ENCODE measurements around the gene ZNF534. TPM values are rescaled to one million over a fixed set of nuclear protein-coding genes. Genes with fewer than 3 reads are reported as not detected.
A peak's percentile ranks its signal among the peaks of the same experiment; 100 is the strongest.
"Not testable (repeated sequence)": the region's sequence is repeated elsewhere in the genome, so short reads cannot be mapped to it uniquely, and the experiment has no call there.

The ZNF534 gene
- total RNA-seq, 4 donors from 2014 or later: 0.28 TPM; not detected in 3

DNA sequence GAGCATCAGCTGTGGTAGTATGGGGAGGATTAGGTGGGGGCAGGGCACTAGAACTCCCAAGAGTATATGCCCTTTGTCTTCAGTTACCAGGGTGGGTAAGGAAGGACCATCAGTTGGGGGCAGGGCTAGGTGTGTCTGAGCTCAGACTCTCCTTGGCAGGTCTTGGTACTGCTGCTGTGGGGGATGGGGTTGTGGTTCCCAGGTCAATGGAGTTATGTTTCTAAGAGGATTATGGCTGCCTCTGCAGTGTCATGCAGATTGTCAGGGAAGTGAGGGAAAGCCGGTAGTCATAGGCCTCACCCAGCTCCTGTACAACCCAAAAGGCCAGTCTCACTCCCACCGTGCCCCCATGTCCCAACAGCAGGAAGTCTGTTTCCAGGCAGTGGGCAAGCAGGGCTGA is 15.6 kb downstream of the ZNF534 start:
- no peak for DNase-seq (ENCODE audit: low spot score)
- TF ChIP-seq, protein P1, sequence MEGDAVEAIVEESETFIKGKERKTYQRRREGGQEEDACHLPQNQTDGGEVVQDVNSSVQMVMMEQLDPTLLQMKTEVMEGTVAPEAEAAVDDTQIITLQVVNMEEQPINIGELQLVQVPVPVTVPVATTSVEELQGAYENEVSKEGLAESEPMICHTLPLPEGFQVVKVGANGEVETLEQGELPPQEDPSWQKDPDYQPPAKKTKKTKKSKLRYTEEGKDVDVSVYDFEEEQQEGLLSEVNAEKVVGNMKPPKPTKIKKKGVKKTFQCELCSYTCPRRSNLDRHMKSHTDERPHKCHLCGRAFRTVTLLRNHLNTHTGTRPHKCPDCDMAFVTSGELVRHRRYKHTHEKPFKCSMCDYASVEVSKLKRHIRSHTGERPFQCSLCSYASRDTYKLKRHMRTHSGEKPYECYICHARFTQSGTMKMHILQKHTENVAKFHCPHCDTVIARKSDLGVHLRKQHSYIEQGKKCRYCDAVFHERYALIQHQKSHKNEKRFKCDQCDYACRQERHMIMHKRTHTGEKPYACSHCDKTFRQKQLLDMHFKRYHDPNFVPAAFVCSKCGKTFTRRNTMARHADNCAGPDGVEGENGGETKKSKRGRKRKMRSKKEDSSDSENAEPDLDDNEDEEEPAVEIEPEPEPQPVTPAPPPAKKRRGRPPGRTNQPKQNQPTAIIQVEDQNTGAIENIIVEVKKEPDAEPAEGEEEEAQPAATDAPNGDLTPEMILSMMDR (IDR thresholded peaks at IDR 0.05): no peak
- ATAC-seq (ENCODE audit: low FRiP score): no peak

DNA sequence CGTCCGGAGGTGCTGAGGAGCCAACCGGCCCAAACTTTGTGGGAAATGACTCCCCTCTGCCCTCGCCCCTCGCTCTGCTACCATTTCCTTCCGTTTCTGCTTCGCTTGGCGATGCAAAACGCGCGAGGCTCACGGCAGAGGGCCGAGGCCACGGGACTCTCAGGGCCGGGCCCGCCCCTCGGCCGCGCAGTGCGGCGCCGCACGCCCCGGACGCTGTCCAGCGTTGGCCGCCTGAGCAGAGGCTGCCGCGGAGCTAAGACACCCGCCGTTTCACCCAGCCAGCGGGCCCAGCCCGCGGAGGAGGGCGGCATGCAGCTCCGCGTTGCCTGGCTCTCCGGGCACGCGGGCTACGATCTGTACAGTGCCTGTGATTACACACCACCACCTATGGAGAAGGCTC is 22.3 kb downstream of the ZNF534 start:
- TF ChIP-seq, protein P1 (IDR thresholded peaks at IDR 0.05): no peak
- DNase-seq (ENCODE audit: low spot score): no peak
- no peak for ATAC-seq (ENCODE audit: low FRiP score)

DNA sequence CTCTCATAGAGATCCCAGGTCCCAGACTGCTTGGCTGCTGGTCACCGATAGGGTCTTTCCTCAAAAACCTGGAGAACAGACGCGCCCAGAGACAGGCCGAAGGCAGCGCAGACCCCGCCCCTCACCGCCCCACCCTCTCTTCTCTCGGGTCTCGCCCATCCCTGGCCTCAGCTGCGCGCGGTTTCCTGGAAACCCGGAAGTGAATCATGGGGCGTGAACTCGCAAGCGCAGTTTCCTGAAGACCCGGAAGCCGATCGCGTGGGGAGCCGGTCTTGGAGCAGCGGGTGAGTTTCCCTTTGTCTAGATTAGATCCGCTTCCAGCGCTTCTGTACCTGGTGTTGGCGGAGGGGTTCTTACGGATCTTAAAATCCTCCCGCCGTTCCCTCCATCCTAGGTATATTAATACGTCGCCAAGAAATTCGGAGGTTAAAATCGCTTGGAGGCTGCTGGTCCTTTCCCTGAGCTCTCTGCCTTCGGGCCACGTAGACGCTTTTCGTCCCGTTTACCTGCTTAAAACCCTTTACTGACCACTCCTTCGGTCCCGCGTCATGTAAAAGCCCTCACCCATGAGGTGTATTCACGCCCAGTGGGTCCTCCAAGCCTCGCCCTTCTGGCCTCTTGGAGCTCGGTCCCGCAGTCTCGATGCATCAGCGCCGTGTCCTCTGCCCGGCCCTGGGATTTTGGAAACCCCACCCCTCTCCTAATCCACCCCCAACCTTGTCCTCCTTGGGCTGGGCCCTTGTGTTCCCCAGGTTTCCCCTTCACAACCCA is 24.6 kb downstream of the ZNF534 start, which contains the start of gene ZNF578:
Gene ZNF578 (plus strand): TSS at position 230 of the 771 bp plus-strand sequence. CDS start 48,293 bp downstream, outside the sequence.
- peak; percentile 73 for ATAC-seq (ENCODE audit: low FRiP score)
- DNase-seq (ENCODE audit: low spot score): peak; percentile 35
- TF ChIP-seq, protein P1 (IDR thresholded peaks at IDR 0.05): no peak

DNA sequence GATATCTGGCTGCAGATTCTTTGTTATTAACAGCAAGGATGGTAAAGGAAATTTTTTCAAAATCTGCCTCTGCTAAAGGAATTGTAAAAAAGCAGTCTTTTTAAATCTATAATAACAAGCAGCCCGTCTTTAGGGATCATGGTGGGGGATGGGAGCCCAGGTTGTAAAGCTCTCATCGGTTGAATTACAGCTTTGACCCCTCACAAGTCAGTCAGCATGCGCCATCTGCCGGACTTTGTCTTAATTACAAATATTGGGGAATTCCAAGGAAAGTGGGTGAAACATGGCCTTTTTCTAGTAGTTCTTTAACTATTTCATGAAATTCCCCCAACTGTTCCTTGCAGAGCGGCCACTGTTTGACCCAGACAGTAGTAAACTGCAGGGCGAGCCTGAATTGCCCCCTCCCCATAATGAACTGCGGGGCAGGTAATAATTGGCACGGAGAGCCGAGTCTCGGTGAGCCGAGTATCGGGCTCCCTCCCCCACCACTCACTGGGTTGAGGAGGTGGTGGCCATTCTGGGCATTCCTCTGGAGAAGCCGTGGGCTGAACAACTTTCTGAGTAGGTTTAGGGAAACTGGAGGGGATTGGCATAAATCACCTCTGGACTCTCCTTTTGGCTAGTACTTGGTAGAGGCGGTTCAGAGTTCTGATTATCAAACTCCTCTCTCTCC is 36.0 kb downstream of the ZNF534 start:
- ATAC-seq (ENCODE audit: low FRiP score): no peak
- TF ChIP-seq, protein P1 (IDR thresholded peaks at IDR 0.05): no peak
- no peak for DNase-seq (ENCODE audit: low spot score)

DNA sequence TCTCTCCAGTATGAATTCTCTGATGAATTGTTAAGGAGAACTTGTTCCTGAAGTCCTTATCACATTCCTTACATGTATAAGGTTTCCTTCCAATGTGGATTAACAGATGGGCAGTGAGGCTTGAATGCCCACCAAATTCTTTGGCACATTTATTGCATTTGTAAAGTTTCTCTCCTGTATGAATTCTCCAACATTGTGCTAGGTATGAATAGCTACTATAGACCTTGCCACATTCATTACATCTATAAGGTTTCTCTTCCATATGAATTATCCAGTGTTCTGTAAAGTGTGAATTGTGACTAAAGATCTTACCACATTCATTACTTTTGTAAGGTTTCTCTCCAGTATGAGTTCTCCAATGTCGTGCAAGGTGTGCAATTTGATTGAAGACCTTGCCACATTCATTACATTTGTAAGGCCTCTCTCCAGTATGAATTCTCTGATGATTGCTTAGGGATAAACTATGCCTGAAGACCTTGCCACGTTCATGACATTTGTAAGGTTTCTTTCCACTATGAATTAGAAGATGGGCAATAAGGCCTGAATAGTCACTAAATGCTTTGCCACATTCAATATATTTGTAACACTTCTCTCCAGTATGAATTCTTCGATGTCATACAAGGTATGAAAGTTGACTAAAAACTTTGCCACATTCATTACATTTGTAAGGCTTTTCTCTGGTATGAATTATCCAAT is 44.9 kb downstream of the ZNF534 start:
- TF ChIP-seq, protein P1 (IDR thresholded peaks at IDR 0.05): no peak
- no peak for DNase-seq (ENCODE audit: low spot score)
- no peak for ATAC-seq (ENCODE audit: low FRiP score)

DNA sequence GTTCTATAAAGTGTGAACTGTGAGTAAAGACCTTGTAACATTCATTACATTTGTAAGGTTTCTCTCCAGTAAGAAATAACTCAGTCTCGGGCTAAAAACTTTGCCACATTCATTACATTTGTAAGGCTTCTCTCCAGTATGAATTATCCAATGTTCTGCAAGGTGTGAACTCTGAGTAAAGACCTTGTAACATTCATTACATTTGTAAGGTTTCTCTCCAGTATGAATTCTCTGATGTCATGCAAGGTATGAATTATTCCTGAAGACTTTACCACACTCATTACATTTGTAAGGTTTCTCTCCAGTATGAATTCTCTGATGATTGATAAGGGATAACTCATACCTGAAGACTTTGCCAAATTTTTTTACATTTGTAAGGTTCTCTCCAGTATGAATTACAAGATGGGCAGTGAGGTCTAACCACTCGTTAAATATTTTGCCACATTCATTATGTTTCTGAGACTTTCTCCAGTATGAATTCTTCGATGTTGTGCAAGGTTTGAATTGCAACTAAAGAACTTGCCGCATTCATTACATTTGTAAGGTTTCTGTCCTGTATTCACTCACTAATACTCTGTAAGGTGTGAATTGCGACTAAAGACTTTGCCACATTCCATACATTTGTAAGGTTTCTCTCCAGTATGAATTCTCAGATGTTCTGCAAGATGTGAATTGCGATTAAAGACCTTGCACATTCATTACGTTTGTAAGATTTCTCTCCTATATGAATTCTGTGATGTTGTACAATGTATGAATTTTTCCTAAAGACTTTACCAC is 45.6 kb downstream of the ZNF534 start:
- TF ChIP-seq, protein P1 (IDR thresholded peaks at IDR 0.05): no peak
- no peak for DNase-seq (ENCODE audit: low spot score)
- ATAC-seq (ENCODE audit: low FRiP score): no peak

DNA sequence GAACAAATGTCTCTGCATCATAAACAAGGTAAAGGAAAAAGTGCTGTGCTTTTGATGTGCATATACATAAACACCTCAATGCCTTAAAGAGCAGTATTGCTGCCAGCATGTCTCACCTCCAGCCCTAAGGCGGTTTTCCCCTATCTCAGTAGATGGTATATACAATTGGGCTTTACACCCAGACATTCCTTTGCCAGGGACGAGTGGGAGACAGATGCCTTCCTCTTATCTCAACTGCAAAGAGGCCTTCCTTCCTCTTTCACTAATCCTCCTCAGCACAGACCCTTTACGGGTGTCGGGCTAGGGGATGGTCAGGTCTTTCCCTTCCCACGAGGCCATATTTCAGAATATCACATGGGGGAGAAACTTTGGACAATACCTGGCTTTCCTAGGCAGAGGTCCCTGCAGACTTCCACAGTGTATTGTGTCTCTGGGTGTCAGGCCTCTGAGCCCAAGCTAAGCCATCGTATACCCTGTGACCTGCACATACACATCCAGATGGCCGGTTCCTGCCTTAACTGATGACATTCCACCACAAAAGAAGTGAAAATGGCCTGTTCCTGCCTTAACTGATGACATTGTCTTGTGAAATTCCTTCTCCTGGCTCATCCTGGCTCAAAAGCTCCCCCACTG is 55.3 kb downstream of the ZNF534 start:
- not testable (repeated sequence) for DNase-seq (ENCODE audit: low spot score); ATAC-seq (ENCODE audit: low FRiP score)

DNA sequence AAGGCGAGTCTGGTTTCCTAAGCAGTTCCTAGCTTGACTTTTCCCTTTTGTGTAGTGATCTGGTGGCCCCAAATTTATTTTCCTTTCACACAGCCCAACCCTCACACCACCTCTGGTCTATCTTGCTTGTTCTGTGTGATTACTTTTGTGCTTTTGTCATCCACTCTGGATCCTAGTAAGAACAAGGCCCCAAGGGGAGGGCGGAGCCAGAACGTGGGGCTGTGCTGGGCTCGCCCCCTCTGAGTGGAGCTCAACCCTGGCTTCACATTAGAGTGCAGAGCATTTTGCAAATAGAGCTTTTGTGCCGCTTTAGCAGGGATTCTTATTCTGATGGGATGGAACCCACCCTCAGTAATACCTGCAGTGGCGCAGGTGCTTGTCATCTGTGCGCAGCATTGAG is 56.1 kb downstream of the ZNF534 start:
- not testable (repeated sequence) for DNase-seq (ENCODE audit: low spot score); ATAC-seq (ENCODE audit: low FRiP score)

DNA sequence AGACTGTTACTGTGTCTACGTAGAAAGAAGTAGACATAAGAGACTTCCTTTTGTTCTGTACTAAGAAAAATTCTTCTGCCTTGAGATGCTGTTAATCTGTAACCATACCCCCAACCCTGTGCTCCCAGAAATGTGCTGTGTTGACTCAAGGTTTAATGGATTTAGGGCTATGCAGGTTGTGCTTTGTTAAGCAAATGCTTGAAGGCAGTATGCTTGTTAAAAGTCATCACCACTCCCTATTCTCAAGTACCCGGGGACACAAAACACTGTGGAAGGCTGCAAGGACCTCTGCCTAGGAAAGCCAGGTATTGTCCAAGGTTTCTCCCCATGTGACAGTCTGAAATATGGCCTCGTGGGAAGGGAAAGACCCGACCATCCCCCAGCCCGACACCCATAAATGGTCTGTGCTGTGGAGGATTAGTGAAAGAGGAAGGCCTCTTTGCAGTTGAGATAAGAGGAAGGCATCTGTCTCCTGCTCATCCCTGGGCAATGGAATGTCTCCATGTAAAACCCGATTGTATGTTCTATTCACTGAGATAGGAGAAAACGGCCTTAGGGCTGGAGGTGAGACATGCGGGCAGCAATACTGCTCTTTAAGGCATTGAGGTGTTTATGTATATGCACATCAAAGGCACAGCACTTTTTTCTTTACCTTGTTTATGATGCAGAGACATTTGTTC is 56.8 kb downstream of the ZNF534 start:
- DNase-seq (ENCODE audit: low spot score); ATAC-seq (ENCODE audit: low FRiP score): not testable (repeated sequence)
